Activated CD8-positive, alpha-beta memory T cell treated with anti-CD3 and anti-CD28 coated beads, Interleukin-2, amount 50 U/mL, for 24 hours (primary cell): ENCODE results near the gene EPN2.
"Not testable (repeated sequence)": the region's sequence is repeated elsewhere in the genome, so short reads cannot be mapped to it uniquely, and the experiment has no call there.

Experiments used
- DNase-seq: peaks from one replicate; pipeline ENCODE4 v3.0.0-alpha.2; 2020; ENCODE audit errors: extremely low read depth

Gene EPN2

GRCh38 chr17:19268611-19269010 lies 31.4 kb downstream of the EPN2 start:
- DNase-seq: no peak

DNA sequence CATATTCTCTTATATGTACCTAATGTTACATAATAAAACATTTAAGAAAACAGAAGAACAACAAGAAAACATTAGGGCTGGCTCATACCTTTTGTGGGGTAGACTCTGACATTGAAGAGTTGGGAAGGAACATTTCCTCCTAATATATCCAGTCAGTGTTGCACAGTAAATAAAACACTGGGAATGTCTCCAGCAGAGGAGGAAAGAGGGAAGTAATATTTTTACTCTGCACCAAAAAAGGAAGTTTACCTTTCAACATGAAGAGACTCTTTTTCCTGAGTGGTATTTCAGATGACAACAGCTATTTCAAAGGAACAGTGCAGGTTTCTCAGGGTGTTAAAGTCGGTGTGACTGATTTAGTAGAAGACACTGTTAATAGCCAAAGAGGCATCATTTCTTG lies 31.9 kb downstream of the EPN2 start:
- DNase-seq: no peak

DNA sequence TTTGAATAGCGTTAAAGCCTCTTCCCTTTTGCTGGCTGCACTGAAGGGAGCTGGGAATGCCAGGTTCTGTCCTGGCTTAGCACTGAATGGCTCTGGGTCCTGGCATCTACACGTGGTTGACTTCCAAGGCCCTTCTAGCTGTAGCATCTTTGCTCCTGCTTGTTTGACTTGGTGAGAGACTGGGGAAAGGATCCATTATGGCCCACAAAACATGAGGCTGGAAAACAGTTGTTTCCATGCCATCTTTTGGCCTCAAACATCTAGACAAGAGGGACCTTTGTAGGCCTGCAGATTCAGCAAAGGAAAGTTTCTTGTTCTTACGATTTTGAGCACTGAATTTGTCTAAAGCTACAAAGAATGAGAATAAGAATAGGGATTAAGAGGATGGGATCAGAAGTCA lies 32.5 kb downstream of the EPN2 start:
- DNase-seq: no peak

DNA sequence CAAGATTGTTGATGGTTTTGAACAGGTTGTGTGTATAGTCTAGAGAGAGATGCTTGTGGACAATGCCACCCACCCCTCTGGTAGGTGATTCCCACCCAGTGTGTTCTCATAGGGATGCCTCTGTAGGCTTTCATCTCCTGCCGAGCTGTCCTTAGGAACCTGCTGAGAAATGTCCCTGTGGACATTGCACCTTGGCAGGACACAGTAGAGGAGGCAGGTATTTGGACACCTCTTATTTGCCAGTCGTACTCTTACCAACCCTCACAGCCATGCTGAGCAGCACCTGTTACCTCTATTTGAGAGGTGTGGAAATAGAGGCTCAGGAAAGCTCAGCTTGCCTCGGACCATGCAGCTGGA lies 33.2 kb downstream of the EPN2 start:
- no peak for DNase-seq

DNA sequence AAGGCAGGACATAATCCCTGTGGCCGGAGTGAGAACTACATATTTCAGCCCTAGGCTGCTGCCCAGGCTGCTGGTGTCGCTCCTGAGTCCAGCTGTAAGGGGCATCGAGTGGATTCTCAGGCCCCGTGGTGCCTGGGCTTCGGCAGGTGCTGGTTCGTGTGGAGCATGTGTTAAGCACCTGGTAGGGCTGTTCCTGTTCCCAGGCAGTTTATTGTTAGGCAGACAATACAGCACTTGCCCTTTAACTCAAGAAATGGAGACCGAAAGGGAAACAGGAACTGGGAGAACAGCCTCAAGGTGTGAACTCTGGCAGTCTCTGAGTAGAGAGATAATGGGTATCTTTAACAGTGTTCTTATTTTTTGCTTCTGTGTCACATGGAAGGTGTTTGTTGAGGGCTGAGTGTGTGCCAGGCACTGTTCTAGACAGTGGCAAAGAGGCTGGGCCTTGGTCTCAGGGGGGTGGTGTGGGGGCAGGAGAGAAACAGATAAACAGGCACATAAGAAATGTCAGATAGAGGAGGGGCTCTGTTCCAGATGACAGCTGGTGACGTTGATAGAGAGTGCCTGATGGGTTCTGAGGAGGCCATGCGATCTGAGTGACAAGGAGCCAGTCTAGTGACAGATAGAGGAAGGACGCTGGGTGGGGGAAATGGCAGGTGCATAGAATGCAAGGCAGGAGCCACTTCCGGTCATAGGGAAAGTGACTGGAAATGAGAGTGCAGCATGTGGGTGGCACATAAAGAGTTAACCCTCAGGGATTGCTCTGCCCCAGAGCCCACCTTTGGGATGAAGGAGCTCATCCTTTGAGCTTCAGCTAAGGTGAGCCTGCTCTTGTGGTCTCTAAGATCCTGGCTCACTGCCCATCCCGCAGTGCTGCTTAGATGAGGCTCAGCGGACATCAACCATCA lies 33.8 kb downstream of the EPN2 start:
- DNase-seq: no peak

DNA sequence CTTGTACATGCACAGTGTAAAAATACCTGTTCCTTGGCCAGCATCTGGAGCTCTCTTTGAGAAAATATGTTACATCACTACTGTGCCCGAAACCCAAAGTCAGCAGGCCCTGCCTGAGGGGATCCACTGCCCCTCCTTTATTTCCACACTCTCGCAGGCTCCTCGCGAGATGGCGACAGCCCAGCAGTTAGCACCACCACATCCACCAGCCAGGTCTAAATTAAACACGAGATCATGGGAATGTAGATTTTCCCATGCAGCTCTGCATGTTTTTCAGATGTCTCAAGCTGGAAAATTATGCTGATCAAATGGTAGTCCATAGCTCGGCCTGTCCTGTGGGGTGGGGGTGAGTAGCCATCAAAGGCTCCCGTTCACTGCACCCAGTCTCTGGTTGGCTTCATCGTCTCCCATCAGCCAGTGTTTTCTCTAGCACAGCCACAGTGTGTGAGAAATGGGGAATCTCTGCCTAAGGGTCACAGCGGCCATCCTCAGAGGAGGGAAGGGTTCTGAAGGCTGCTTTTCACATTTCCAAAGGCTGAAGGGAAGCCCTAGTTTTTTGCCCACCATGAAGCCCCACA lies 34.7 kb downstream of the EPN2 start:
- DNase-seq: no peak

- DNase-seq: no peak
These were observed 36.6 kb downstream of the EPN2 start for GRCh38 chr17:19273731-19274130.

DNA sequence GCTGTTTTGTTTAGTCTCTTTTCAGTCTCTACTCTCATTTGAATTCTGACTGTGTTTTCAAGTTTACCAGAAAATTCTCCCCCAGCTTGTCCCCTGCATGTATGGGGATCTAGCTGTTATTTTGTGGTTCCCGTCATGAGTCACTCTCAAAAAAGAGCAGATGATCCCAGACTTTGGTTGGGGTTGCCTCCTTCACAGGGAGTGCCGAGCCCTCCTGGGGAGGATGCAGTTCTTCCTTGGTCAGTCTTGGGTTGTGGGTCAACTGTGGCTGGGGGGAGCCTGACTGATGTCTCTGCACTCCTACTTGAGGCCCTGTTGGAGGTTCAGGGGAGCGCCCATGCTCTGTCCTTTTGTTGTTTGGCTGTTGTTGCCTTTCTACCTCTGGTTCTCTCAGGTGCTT lies 37.7 kb downstream of the EPN2 start:
- no peak for DNase-seq

- DNase-seq: no peak
These were observed 38.4 kb downstream of the EPN2 start for GRCh38 chr17:19275457-19276127.

DNA sequence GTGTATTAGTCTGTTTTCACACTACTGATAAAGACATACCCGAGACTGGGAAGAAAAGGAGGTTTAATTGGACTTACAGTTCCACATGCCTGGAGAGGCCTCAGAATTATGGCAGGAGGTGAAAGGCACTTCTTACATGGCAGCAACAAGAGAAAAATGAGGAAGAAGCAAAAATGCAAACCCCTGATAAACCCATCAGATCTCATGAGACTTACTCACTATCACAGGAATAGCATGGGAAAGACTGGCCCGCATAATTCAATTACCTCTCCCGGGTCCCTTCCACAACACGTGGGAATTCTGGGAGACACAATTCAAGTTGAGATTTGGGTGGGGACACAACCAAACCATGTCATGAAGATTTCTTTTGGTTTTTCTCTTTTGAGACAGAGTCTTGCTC lies 41.1 kb downstream of the EPN2 start:
- DNase-seq: not testable (repeated sequence)

GRCh38 chr17:19278729-19279128 lies 41.6 kb downstream of the EPN2 start:
- no peak for DNase-seq

DNA sequence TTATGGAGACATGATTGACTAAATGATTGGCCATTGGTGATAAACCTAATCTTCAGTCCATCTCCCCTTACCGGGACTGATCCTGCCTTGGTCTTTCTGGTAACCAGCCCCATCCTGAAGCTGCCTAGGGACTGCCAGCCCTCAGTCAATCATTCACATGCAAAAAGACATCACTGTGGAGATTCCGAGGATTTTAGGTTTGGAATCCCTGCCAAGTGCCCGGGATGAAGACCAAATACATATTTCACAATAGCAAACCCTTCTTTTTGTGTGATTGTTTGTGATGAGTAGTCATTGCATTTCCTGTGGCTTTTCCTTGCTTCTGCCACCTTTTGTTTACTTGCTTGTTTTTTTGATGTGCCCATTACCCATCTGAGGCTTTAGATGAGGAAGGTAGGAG lies 44.0 kb downstream of the EPN2 start:
- no peak for DNase-seq

GRCh38 chr17:19284005-19284959 lies 47.1 kb downstream of the EPN2 start:
- no peak for DNase-seq

GRCh38 chr17:19285213-19285900 lies 48.2 kb downstream of the EPN2 start:
- DNase-seq: no peak

DNA sequence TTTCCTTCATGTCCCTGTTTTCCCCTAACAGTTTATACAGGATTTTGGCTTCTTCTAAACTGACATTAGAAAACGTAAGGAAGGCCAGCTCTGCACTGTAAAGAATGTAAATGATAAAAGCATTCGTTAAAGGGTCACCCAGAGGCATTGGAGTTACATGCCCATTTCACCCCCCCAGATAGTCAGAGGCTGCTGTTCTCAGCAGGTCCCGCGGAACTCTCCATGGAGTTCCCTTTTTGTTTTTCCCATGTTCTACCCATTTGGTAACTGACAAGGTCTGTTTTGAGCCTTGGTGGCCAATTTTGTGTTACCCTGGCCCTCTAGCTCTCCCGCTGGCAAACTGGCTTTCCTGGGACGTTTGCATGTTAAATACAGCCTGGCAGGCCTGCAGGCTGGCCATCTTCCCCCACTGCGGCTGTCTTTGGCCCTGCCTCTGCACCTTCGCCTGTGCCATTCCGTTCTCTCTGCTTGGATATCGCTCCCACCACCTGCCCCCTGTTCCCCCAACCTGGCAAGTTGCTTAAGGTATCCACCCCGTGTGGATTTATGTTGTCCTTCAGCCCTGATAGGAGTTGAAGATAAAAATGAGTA lies 49.7 kb downstream of the EPN2 start:
- DNase-seq: no peak

- DNase-seq: no peak
These were observed 50.5 kb downstream of the EPN2 start for GRCh38 chr17:19287651-19288050.

GRCh38 chr17:19288453-19288852 lies 51.3 kb downstream of the EPN2 start:
- DNase-seq: no peak

DNA sequence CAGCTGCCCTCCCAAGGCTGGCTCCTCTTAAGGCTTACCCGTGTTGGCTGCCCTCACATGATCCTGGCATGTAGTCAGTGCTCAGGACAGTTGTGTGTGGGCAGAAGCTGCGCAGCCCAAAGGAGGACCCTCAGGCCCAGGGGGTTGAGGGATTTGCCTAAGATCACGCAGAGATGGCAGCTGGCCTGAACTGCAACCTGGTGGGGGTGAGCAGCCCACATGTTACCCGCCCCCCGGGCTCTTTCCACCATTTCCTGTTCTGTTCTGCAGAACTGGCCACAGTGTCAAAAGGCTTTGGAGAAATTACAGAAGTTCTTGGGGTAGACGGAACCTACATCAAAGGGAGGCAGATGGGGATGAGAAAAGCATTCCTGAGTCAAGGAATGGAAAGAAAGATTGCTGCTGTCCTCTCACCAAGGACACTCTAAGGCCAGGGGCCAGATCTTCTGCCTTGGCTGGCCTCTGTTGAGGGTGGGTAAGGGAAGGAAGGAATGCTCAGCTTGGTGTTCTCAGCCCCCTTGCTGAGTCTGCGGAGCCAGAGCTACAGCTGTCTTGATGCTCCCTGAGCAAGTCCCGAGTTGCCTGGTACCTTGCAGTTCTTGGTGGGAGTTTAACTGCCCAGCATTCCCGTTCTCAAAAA lies 53.0 kb downstream of the EPN2 start:
- no peak for DNase-seq

GRCh38 chr17:19291646-19292376 lies 54.6 kb downstream of the EPN2 start:
- DNase-seq: no peak

- no peak for DNase-seq
These were observed 55.2 kb downstream of the EPN2 start for GRCh38 chr17:19292377-19292711.
